ENCODE measurements around the gene DDX4.
"Not testable (repeated sequence)": the region's sequence is repeated elsewhere in the genome, so short reads cannot be mapped to it uniquely, and the experiment has no call there.

Gene DDX4

GRCh38 chr5:55737793-55738192 is at the start of gene DDX4:
Gene DDX4, plus strand, starts transcription at chr5:55738061. Its CDS starts 903 bp downstream, at chr5:55738964.
- no peak for DNase-seq (ENCODE audit: low read depth, low spot score)

GRCh38 chr5:55691265-55692105 is 46.4 kb upstream of the DDX4 start:
- DNase-seq (ENCODE audit: low read depth, low spot score): peak; percentile 59

- DNase-seq (ENCODE audit: low read depth, low spot score): no peak
Observed at GRCh38 chr5:55692106-55692417, 45.8 kb upstream of the DDX4 start.

GRCh38 chr5:55692509-55692908 is 45.4 kb upstream of the DDX4 start:
- no peak for DNase-seq (ENCODE audit: low read depth, low spot score)

- DNase-seq (ENCODE audit: low read depth, low spot score): peak; percentile 20
Observed at GRCh38 chr5:55694152-55694830, 43.6 kb upstream of the DDX4 start.

GRCh38 chr5:55696704-55697103 is 41.2 kb upstream of the DDX4 start:
- not testable (repeated sequence) for DNase-seq (ENCODE audit: low read depth, low spot score)

GRCh38 chr5:55699041-55699688 is 38.7 kb upstream of the DDX4 start:
- no peak for DNase-seq (ENCODE audit: low read depth, low spot score)

- no peak for DNase-seq (ENCODE audit: low read depth, low spot score)
Observed at GRCh38 chr5:55700745-55701144, 37.1 kb upstream of the DDX4 start.

GRCh38 chr5:55701462-55702103 is 36.3 kb upstream of the DDX4 start:
- DNase-seq (ENCODE audit: low read depth, low spot score): no peak

GRCh38 chr5:55702598-55703345 is 35.1 kb upstream of the DDX4 start:
- no peak for DNase-seq (ENCODE audit: low read depth, low spot score)

- no peak for DNase-seq (ENCODE audit: low read depth, low spot score)
Observed at GRCh38 chr5:55706230-55706629, 31.6 kb upstream of the DDX4 start.

- no peak for DNase-seq (ENCODE audit: low read depth, low spot score)
Observed at GRCh38 chr5:55708732-55709131, 29.1 kb upstream of the DDX4 start.

GRCh38 chr5:55711507-55712022 is 26.3 kb upstream of the DDX4 start:
- DNase-seq (ENCODE audit: low read depth, low spot score): no peak

- DNase-seq (ENCODE audit: low read depth, low spot score): peak; percentile 98
Observed at GRCh38 chr5:55712023-55712859, 25.6 kb upstream of the DDX4 start, which contains the start of gene SLC38A9. Gene SLC38A9, minus strand, starts transcription at chr5:55712324. Its CDS starts 14,366 bp downstream, at chr5:55697958.

- no peak for DNase-seq (ENCODE audit: low read depth, low spot score)
Observed at GRCh38 chr5:55713871-55714270, 24.0 kb upstream of the DDX4 start.

GRCh38 chr5:55714339-55714738 is 23.5 kb upstream of the DDX4 start:
- no peak for DNase-seq (ENCODE audit: low read depth, low spot score)

- DNase-seq (ENCODE audit: low read depth, low spot score): no peak
Observed at GRCh38 chr5:55714749-55715148, 23.1 kb upstream of the DDX4 start.

GRCh38 chr5:55715519-55716078 is 22.3 kb upstream of the DDX4 start:
- no peak for DNase-seq (ENCODE audit: low read depth, low spot score)

GRCh38 chr5:55719026-55719425 is 18.8 kb upstream of the DDX4 start:
- DNase-seq (ENCODE audit: low read depth, low spot score): not testable (repeated sequence)

- DNase-seq (ENCODE audit: low read depth, low spot score): no peak
Observed at GRCh38 chr5:55720188-55720703, 17.6 kb upstream of the DDX4 start.

All from astrocyte of the hippocampus (primary cell).